IPS-NIHi7 (cell line): ENCODE data around the gene SYT2.
"Not testable (repeated sequence)": the region's sequence is repeated elsewhere in the genome, so short reads cannot be mapped to it uniquely, and the experiment has no call there.

Experiments used
- DNase-seq: peaks from one replicate; pipeline ENCODE4 v3.0.0; 2012; ENCODE audit warnings: mixed read lengths; ENCODE audit errors: extremely low spot score

SYT2 gene

GRCh38 chr1:202643397-202644218, 66.6 kb downstream of the SYT2 start:
- DNase-seq, result peak; percentile 49

GRCh38 chr1:202642619-202643291, 67.5 kb downstream of the SYT2 start:
- DNase-seq, result no peak

GRCh38 chr1:202642212-202642611, 68.0 kb downstream of the SYT2 start:
- no peak for DNase-seq

- DNase-seq, result no peak
Measured at GRCh38 chr1:202639500-202639899, 70.8 kb downstream of the SYT2 start.

GRCh38 chr1:202638701-202639305, 71.5 kb downstream of the SYT2 start:
- DNase-seq, result not testable (repeated sequence)

- DNase-seq, result no peak
Measured at GRCh38 chr1:202638019-202638700, 72.1 kb downstream of the SYT2 start.

- not testable (repeated sequence) for DNase-seq
Measured at GRCh38 chr1:202637321-202638018, 72.8 kb downstream of the SYT2 start.

- DNase-seq, result not testable (repeated sequence)
Measured at GRCh38 chr1:202636171-202636570, 74.1 kb downstream of the SYT2 start.

- no peak for DNase-seq
Measured at GRCh38 chr1:202632241-202632640, 78.0 kb downstream of the SYT2 start.

GRCh38 chr1:202631076-202631923, 79.0 kb downstream of the SYT2 start:
- DNase-seq, result no peak

GRCh38 chr1:202630541-202630940, 79.7 kb downstream of the SYT2 start:
- no peak for DNase-seq

GRCh38 chr1:202630096-202630495, 80.2 kb downstream of the SYT2 start:
- DNase-seq, result not testable (repeated sequence)

- not testable (repeated sequence) for DNase-seq
Measured at GRCh38 chr1:202629257-202629811, 80.9 kb downstream of the SYT2 start.

- DNase-seq, result no peak
Measured at GRCh38 chr1:202628646-202629215, 81.5 kb downstream of the SYT2 start.

GRCh38 chr1:202627841-202628565, 82.3 kb downstream of the SYT2 start:
- DNase-seq, result no peak

GRCh38 chr1:202627036-202627435, 83.2 kb downstream of the SYT2 start:
- DNase-seq, result not testable (repeated sequence)

- peak; percentile 89 for DNase-seq
Measured at GRCh38 chr1:202625416-202626360, 84.6 kb downstream of the SYT2 start.

- no peak for DNase-seq
Measured at GRCh38 chr1:202624781-202625108, 85.5 kb downstream of the SYT2 start.
